ENCODE data around the gene ACO2. TPM values are rescaled to one million over a fixed set of nuclear protein-coding genes. Genes with fewer than 3 reads are reported as not detected.

The ACO2 gene
- total and polyA plus RNA-seq, 2 of the 8 experiments (the other 6 are each of a cell fraction or from before 2014, with no cell fraction given) = 52.8 to 75.4 TPM

GRCh38 chr22:41488076-41488475, 19.2 kb downstream of the ACO2 start (continued):
- TF ChIP-seq JUN (IDR thresholded peaks at IDR 0.05; ENCODE audit: low read depth, low read length) = no peak
- no peak for TF ChIP-seq KDM4A (IDR thresholded peaks at IDR 0.05; ENCODE audit: low read depth, low read length, severe bottlenecking)
- no peak for TF ChIP-seq SIRT6 (IDR thresholded peaks at IDR 0.05; ENCODE audit: low read length)
- TF ChIP-seq, protein P1, sequence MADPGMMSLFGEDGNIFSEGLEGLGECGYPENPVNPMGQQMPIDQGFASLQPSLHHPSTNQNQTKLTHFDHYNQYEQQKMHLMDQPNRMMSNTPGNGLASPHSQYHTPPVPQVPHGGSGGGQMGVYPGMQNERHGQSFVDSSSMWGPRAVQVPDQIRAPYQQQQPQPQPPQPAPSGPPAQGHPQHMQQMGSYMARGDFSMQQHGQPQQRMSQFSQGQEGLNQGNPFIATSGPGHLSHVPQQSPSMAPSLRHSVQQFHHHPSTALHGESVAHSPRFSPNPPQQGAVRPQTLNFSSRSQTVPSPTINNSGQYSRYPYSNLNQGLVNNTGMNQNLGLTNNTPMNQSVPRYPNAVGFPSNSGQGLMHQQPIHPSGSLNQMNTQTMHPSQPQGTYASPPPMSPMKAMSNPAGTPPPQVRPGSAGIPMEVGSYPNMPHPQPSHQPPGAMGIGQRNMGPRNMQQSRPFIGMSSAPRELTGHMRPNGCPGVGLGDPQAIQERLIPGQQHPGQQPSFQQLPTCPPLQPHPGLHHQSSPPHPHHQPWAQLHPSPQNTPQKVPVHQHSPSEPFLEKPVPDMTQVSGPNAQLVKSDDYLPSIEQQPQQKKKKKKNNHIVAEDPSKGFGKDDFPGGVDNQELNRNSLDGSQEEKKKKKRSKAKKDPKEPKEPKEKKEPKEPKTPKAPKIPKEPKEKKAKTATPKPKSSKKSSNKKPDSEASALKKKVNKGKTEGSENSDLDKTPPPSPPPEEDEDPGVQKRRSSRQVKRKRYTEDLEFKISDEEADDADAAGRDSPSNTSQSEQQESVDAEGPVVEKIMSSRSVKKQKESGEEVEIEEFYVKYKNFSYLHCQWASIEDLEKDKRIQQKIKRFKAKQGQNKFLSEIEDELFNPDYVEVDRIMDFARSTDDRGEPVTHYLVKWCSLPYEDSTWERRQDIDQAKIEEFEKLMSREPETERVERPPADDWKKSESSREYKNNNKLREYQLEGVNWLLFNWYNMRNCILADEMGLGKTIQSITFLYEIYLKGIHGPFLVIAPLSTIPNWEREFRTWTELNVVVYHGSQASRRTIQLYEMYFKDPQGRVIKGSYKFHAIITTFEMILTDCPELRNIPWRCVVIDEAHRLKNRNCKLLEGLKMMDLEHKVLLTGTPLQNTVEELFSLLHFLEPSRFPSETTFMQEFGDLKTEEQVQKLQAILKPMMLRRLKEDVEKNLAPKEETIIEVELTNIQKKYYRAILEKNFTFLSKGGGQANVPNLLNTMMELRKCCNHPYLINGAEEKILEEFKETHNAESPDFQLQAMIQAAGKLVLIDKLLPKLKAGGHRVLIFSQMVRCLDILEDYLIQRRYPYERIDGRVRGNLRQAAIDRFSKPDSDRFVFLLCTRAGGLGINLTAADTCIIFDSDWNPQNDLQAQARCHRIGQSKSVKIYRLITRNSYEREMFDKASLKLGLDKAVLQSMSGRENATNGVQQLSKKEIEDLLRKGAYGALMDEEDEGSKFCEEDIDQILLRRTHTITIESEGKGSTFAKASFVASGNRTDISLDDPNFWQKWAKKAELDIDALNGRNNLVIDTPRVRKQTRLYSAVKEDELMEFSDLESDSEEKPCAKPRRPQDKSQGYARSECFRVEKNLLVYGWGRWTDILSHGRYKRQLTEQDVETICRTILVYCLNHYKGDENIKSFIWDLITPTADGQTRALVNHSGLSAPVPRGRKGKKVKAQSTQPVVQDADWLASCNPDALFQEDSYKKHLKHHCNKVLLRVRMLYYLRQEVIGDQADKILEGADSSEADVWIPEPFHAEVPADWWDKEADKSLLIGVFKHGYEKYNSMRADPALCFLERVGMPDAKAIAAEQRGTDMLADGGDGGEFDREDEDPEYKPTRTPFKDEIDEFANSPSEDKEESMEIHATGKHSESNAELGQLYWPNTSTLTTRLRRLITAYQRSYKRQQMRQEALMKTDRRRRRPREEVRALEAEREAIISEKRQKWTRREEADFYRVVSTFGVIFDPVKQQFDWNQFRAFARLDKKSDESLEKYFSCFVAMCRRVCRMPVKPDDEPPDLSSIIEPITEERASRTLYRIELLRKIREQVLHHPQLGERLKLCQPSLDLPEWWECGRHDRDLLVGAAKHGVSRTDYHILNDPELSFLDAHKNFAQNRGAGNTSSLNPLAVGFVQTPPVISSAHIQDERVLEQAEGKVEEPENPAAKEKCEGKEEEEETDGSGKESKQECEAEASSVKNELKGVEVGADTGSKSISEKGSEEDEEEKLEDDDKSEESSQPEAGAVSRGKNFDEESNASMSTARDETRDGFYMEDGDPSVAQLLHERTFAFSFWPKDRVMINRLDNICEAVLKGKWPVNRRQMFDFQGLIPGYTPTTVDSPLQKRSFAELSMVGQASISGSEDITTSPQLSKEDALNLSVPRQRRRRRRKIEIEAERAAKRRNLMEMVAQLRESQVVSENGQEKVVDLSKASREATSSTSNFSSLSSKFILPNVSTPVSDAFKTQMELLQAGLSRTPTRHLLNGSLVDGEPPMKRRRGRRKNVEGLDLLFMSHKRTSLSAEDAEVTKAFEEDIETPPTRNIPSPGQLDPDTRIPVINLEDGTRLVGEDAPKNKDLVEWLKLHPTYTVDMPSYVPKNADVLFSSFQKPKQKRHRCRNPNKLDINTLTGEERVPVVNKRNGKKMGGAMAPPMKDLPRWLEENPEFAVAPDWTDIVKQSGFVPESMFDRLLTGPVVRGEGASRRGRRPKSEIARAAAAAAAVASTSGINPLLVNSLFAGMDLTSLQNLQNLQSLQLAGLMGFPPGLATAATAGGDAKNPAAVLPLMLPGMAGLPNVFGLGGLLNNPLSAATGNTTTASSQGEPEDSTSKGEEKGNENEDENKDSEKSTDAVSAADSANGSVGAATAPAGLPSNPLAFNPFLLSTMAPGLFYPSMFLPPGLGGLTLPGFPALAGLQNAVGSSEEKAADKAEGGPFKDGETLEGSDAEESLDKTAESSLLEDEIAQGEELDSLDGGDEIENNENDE (IDR thresholded peaks at IDR 0.05; ENCODE audit: insufficient replicate concordance, low read length) = no peak
- no peak for TF ChIP-seq ATF2 (IDR thresholded peaks at IDR 0.05; ENCODE audit: low read length)

All from H1 (cell line).